HCT116 (cell line): Measurements from ENCODE around the gene PRDM12.

Experiments
- EZH2 ChIP-seq: fragments of 200-600 bp; sonication (generic); IDR thresholded peaks from 2 replicates; pipeline ENCODE4 v1.6.1; 2017; ENCODE audit warnings: antibody characterized with exemption, mixed run types
- MAX ChIP-seq: IDR thresholded peaks from 2 replicates; pipeline ENCODE4 v1.6.1; 2012
- SIN3A ChIP-seq: IDR thresholded peaks from 2 replicates; pipeline ENCODE4 v1.6.1; 2012; ENCODE audit warnings: low read depth
- YY1 ChIP-seq: IDR thresholded peaks from 2 replicates; pipeline ENCODE4 v1.6.1; 2011; ENCODE audit warnings: low read length, low read depth, moderate library complexity, mild to moderate bottlenecking; ENCODE audit not compliant: insufficient replicate concordance; ENCODE audit errors: extremely low read depth
- TF ChIP-seq, protein P1 (sequence below), 3 experiments: fragments of 200-600 bp in 1 of 3; sonication (generic) in 1 of 3; IDR thresholded peaks in 2 of 3; conservative IDR thresholded peaks in 1 of 3; 2 replicates each; pipeline ENCODE4 v1.5.1; 2012 to 2017; ENCODE audit warnings: low read depth in 2 of 3, low read length in 2 of 3, antibody characterized with exemption in 1 of 3, borderline replicate concordance in 1 of 3, control low read depth in 1 of 3, mild to moderate bottlenecking in 1 of 3, mixed read lengths in 1 of 3, mixed run types in 1 of 3, moderate library complexity in 1 of 3; ENCODE audit not compliant: insufficient read depth in 1 of 3

DNA sequence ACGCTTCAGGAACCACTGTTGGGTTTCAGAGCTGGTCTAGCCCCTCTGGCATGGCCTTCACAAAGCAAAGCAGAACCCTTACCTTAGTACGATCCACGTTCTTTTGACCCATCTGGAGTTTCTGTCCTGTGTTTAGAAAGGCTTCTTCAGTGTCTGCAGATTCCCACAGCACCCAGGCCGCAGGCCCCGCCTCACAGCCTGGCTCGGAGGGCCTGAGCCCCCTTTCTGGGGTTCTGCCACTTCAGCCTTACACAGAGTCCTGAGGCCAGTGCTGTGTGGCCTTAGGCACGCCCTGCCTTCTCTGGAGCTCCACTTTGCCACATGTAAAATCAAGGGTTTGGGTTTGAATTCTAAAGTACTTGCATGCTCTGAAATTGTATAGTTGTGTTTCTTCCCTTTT, 31.6 kb upstream of the PRDM12 start:
- TF ChIP-seq, protein P1, sequence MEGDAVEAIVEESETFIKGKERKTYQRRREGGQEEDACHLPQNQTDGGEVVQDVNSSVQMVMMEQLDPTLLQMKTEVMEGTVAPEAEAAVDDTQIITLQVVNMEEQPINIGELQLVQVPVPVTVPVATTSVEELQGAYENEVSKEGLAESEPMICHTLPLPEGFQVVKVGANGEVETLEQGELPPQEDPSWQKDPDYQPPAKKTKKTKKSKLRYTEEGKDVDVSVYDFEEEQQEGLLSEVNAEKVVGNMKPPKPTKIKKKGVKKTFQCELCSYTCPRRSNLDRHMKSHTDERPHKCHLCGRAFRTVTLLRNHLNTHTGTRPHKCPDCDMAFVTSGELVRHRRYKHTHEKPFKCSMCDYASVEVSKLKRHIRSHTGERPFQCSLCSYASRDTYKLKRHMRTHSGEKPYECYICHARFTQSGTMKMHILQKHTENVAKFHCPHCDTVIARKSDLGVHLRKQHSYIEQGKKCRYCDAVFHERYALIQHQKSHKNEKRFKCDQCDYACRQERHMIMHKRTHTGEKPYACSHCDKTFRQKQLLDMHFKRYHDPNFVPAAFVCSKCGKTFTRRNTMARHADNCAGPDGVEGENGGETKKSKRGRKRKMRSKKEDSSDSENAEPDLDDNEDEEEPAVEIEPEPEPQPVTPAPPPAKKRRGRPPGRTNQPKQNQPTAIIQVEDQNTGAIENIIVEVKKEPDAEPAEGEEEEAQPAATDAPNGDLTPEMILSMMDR (IDR thresholded peaks at IDR 0.05 in 2 of 3, conservative IDR thresholded peaks at IDR 0.05 in 1 of 3; ENCODE audit: borderline replicate concordance in 1 of 3, insufficient read depth in 1 of 3, low read depth in 2 of 3, low read length in 2 of 3): no peak
- TF ChIP-seq MAX (no peak), SIN3A (no peak), EZH2 (no peak), YY1 (no peak)
